ENCODE data around the gene STKLD1. TPM values are rescaled to one million over a fixed set of nuclear protein-coding genes. Genes with fewer than 3 reads are reported as not detected.

STKLD1 gene
- polyA plus RNA-seq, 2 of the 4 experiments (the other 2 are of a cell fraction): 1.1 to 1.2 TPM

- ATAC-seq (no peak), FAIRE-seq (no peak), DNase-seq (ENCODE audit: low read depth in 1 of 2, low spot score in 1 of 2) (no peak)
- no peak overlapping the region for H3K4me2 ChIP-seq
- H3K4me3 ChIP-seq: no peak overlapping the region
- TF ChIP-seq BCL3 (IDR thresholded peaks at IDR 0.05): no peak
- TF ChIP-seq RARB (CRISPR knock-in tag; IDR thresholded peaks at IDR 0.05): no peak
- TF ChIP-seq FOSL2 (IDR thresholded peaks at IDR 0.05): no peak
- TF ChIP-seq FOSL2 (CRISPR knock-in tag; IDR thresholded peaks at IDR 0.05): no peak
- TF ChIP-seq BHLHE40 (IDR thresholded peaks at IDR 0.05; ENCODE audit: low read depth, low read length): no peak
- TF ChIP-seq PHF8 (IDR thresholded peaks at IDR 0.05; ENCODE audit: borderline replicate concordance, low read depth): no peak
- no peak for TF ChIP-seq ZC3H11A (IDR thresholded peaks at IDR 0.05)
- TF ChIP-seq SREBF2 (IDR thresholded peaks at IDR 0.05): no peak
- TF ChIP-seq JUN (IDR thresholded peaks at IDR 0.05): peak in 1 of 2 experiments; percentile 28; a peak in 1 of 5 replicates
- TF ChIP-seq, protein P1, sequence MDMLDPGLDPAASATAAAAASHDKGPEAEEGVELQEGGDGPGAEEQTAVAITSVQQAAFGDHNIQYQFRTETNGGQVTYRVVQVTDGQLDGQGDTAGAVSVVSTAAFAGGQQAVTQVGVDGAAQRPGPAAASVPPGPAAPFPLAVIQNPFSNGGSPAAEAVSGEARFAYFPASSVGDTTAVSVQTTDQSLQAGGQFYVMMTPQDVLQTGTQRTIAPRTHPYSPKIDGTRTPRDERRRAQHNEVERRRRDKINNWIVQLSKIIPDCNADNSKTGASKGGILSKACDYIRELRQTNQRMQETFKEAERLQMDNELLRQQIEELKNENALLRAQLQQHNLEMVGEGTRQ (IDR thresholded peaks at IDR 0.05): no peak
- TF ChIP-seq POLR2A (IDR thresholded peaks at IDR 0.05; ENCODE audit: low read length): peak; percentile 15; the same call in 1 of the 2 replicates
- CTCF ChIA-PET: interaction anchor here (0.9 to 7.5 kb wide), 4 partner anchors 11 to 134 kb away, joined by 3 to 59 read pairs (median 4); no protein-coding TSS in a partner anchor
- WGBS (ENCODE audit: missing lambda C conversion rate): 86% methylated on average over 8 of the region's 8 CpGs
- H3K4me1 ChIP-seq: peaks cover 24% of the 10 kb centered on the region; the same call in 2 of the 3 replicates
- H3K27ac ChIP-seq: no peak overlapping the region
- H3K9me3 ChIP-seq: no peaks in the 10 kb centered on the region
- POLR2A ChIA-PET: interaction anchor here (1.1 kb wide), 1 partner anchor 167 kb away, joined by 3 read pairs; no protein-coding TSS in a partner anchor
Measured at GRCh38 chr9:133352635-133353340, 23.4 kb upstream of the STKLD1 start.

- no peak for FAIRE-seq
- ChIA-PET POLR2A (interaction anchor here (1.1 kb wide), 1 partner anchor 168 kb away, joined by 3 read pairs; no protein-coding TSS in a partner anchor), CTCF (interaction anchor here (0.9 to 7.5 kb wide), 2 partner anchors 10 to 11 kb away, joined by 5 to 59 read pairs; no protein-coding TSS in a partner anchor)
- peaks cover 26% of the 10 kb centered on the region; the same call in 2 of the 3 replicates for H3K4me1 ChIP-seq
- H3K9me3 ChIP-seq: no peaks in the 10 kb centered on the region
- H3K4me3 ChIP-seq: no peak overlapping the region
- H3K4me2 ChIP-seq: no peak overlapping the region
- WGBS (ENCODE audit: missing lambda C conversion rate): 96% methylated on average over 4 of the region's 5 CpGs
- DNase-seq (ENCODE audit: low read depth in 1 of 2, low spot score in 1 of 2): no peak
- TF ChIP-seq, protein P2, sequence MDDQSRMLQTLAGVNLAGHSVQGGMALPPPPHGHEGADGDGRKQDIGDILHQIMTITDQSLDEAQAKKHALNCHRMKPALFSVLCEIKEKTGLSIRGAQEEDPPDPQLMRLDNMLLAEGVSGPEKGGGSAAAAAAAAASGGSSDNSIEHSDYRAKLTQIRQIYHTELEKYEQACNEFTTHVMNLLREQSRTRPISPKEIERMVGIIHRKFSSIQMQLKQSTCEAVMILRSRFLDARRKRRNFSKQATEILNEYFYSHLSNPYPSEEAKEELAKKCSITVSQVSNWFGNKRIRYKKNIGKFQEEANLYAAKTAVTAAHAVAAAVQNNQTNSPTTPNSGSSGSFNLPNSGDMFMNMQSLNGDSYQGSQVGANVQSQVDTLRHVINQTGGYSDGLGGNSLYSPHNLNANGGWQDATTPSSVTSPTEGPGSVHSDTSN (IDR thresholded peaks at IDR 0.05): 0 out of 2 replicates have a peak, but pooled peaks have one; percentile 41
- TF ChIP-seq ZC3H11A (IDR thresholded peaks at IDR 0.05) (no peak), JUN (IDR thresholded peaks at IDR 0.05) (0 out of 5 replicates have a peak, but pooled peaks have one; percentile 7 to 14)
- H3K27ac ChIP-seq: no peak overlapping the region
- peak in 1 of 2 experiments; percentile 2; a peak in 2 of 6 replicates for ATAC-seq
Measured at GRCh38 chr9:133353548-133353947, 22.6 kb upstream of the STKLD1 start.

DNA sequence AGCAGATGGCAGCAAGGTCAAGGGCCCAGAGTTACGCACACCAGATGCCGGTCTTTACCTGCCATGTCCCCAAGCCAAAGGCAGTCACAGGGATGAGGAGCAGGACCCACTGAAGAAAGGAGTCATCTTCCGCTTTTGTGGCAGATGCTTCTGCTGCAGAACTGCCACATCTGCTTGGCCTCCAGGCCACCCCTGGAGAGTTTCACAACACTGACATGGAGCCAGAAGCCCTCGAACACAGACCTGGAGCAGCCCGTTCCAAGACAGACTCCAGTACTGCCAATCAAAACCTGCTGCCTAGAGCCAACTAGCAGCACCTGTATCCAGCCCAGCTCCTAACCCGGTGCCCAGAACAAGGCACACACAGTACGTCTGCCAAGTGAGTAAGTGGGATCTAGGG is 21.4 kb upstream of the STKLD1 start:
- Histone ChIP-seq H3K4me2 (peak overlapping the region; percentile 91), H3K4me3 (no peak overlapping the region), H3K9me3 (no peaks in the 10 kb centered on the region), H3K27ac (no peak overlapping the region), H3K4me1 (peaks cover 22% of the 10 kb centered on the region; the same call in 2 of the 3 replicates)
- no peak for TF ChIP-seq BCL3 (IDR thresholded peaks at IDR 0.05)
- TF ChIP-seq EHMT2 (IDR thresholded peaks at IDR 0.05; ENCODE audit: low read depth): no peak
- TF ChIP-seq NFE2L2 (conservative IDR thresholded peaks at IDR 0.05; ENCODE audit: low read length): no peak
- no peak for TF ChIP-seq CHD4 (IDR thresholded peaks at IDR 0.05; ENCODE audit: borderline replicate concordance)
- no peak for TF ChIP-seq MAZ (IDR thresholded peaks at IDR 0.05; ENCODE audit: borderline replicate concordance, low read depth, low read length)
- ChIA-PET CTCF (interaction anchor here (0.8 to 7.5 kb wide), 3 partner anchors 13 to 77 kb away, joined by 3 to 59 read pairs (median 3); no protein-coding TSS in a partner anchor), POLR2A (interaction anchor here (1.1 kb wide), 1 partner anchor 12 kb away, joined by 4 read pairs; no protein-coding TSS in a partner anchor)
- ATAC-seq: peak in 1 of 2 experiments; percentile 0; a peak in 1 of 6 replicates
- WGBS (ENCODE audit: missing lambda C conversion rate): 81% methylated on average over 7 of the region's 7 CpGs
- FAIRE-seq: no peak
- DNase-seq (ENCODE audit: low read depth in 1 of 2, low spot score in 1 of 2): no peak

All from A549 (cell line).